Progenitor cell of endocrine pancreas (in vitro differentiated cells): Measurements from ENCODE around the gene ABLIM2. TPM values are rescaled to one million over a fixed set of nuclear protein-coding genes. Genes with fewer than 3 reads are reported as not detected.

Source experiments
- DNase-seq: peaks from one replicate; pipeline ENCODE4 v3.0.0; 2021; ENCODE audit warnings: low spot score; ENCODE audit not compliant: unreplicated experiment
- H3K27ac Mint-ChIP-seq: 2 replicates; pipeline ENCODE4 v1.8.0; 2021; ENCODE audit warnings: mild to moderate bottlenecking, moderate library complexity, mixed read lengths
- H3K27me3 Mint-ChIP-seq: 2 replicates; pipeline ENCODE4 v1.8.0; 2021; ENCODE audit warnings: mixed read lengths
- H3K36me3 Mint-ChIP-seq: 2 replicates; pipeline ENCODE4 v1.8.0; 2022; ENCODE audit warnings: mixed read lengths; ENCODE audit not compliant: insufficient read depth
- H3K4me1 Mint-ChIP-seq: 2 replicates; pipeline ENCODE4 v1.8.0; 2021; ENCODE audit warnings: low read depth, mixed read lengths
- H3K4me3 Mint-ChIP-seq: 2 replicates; pipeline ENCODE4 v1.8.0; 2021; ENCODE audit warnings: low read depth, mild to moderate bottlenecking, moderate library complexity, mixed read lengths
- H3K9me3 Mint-ChIP-seq: 2 replicates; pipeline ENCODE4 v1.8.0; 2021; ENCODE audit warnings: low read depth, mixed read lengths
- total RNA-seq: library from RNA; stranded (reverse); gene quantifications from 2 replicates; pipeline ENCODE4 v1.2.1, GENCODE V29; 2021
- TF ChIP-seq, protein P1 (sequence below): fragments of 200-600 bp; sonication (generic); IDR thresholded peaks from one replicate; pipeline ENCODE4 v1.5.0; 2021; ENCODE audit warnings: antibody characterized with exemption, mild to moderate bottlenecking; ENCODE audit not compliant: unreplicated experiment

Gene ABLIM2
- total RNA-seq, 1 donor from 2014 or later, result 5.7 TPM

DNA sequence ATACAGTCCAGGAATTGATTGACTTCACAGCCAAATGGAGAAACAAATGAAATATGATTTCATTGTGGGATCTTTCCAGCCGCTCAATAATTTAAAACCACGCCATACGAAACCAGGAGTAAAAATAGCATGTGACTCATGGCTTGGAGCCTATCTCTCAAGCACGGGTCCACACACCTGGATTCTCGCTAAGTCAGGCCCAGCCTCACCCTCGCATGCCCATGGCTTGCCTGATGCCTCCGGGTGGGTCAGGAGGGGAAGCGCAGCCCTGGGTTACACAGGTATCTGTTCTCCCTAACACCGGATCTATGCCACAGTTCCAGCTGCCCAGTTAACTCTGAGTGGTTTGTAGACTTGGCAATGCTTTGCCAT is 5.6 kb upstream of the ABLIM2 start:
- Mint-ChIP-seq H3K9me3 (no peaks in the 10 kb centered on the region), H3K27ac (no peak overlapping the region), H3K36me3 (no peaks in the 10 kb centered on the region), H3K4me3 (no peak overlapping the region), H3K27me3 (peaks cover 28% of the 10 kb centered on the region), H3K4me1 (peaks cover 8% of the 10 kb centered on the region)
- TF ChIP-seq, protein P1, sequence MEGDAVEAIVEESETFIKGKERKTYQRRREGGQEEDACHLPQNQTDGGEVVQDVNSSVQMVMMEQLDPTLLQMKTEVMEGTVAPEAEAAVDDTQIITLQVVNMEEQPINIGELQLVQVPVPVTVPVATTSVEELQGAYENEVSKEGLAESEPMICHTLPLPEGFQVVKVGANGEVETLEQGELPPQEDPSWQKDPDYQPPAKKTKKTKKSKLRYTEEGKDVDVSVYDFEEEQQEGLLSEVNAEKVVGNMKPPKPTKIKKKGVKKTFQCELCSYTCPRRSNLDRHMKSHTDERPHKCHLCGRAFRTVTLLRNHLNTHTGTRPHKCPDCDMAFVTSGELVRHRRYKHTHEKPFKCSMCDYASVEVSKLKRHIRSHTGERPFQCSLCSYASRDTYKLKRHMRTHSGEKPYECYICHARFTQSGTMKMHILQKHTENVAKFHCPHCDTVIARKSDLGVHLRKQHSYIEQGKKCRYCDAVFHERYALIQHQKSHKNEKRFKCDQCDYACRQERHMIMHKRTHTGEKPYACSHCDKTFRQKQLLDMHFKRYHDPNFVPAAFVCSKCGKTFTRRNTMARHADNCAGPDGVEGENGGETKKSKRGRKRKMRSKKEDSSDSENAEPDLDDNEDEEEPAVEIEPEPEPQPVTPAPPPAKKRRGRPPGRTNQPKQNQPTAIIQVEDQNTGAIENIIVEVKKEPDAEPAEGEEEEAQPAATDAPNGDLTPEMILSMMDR, result no peak
- DNase-seq, result no peak

DNA sequence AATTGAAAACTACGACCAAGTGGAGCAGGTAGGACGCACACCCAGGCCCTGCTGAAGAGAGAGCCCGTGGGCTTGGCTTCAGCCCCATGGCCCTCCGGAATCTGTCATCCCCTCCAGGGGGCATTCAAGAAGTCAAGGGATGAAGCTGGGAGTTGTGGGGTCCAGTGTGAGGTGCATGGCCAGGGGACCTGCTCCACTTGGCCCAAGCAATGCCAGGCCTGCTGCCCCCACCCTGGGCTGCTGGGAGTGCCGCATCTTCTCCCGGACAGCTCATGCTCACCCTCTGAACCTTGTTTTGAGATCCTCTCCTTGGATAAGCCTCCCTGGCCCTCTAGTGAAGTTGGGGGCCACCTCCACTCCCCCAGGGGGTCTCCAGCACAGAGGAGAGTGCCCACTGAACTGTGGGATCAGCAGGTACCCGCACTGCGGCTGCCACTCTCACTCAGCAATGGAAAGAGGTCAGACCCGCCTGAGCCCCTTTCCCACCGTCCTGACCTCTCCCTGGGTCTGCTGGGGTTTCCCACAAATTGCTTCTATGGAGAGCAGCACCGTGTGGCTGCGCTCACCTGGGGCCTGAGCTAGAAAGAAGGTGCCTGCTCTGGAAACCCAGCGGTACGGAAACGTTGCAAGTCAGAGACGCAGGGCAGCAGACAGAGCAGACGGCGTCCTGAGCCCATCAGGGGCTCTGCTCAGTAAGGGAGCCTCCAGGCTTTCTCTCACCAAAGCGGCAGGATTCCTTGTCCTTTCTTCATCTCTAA is 5.0 kb upstream of the ABLIM2 start:
- peaks cover 32% of the 10 kb centered on the region for H3K27me3 Mint-ChIP-seq
- peaks cover 11% of the 10 kb centered on the region for H3K4me1 Mint-ChIP-seq
- TF ChIP-seq, protein P1, result no peak
- no peaks in the 10 kb centered on the region for H3K9me3 Mint-ChIP-seq
- no peak for DNase-seq
- no peak overlapping the region for H3K27ac Mint-ChIP-seq
- H3K36me3 Mint-ChIP-seq, result no peaks in the 10 kb centered on the region
- H3K4me3 Mint-ChIP-seq, result no peak overlapping the region

DNA sequence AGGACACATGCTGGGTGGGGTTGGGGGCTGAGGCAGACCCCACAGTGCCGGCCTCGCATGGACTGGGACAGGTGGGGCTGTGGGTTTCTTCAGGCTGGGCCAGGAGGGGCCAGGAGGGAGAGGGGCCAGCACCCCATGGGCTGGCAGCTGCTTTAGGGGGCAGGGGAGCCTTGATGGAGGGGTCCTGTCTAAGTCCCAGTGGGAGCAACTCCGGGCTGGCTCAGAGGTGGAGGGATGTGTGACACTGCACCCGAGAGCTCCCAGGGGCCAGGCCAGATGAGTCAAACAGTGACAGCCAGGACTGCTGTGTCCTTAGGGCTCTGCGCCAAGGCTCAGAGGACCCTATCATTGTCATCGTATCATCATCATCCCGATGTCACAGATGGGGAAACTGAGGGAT is 4.4 kb upstream of the ABLIM2 start:
- DNase-seq, result no peak
- peaks cover 32% of the 10 kb centered on the region for H3K27me3 Mint-ChIP-seq
- no peaks in the 10 kb centered on the region for H3K9me3 Mint-ChIP-seq
- H3K27ac Mint-ChIP-seq, result no peak overlapping the region
- peaks cover 11% of the 10 kb centered on the region for H3K4me1 Mint-ChIP-seq
- no peak overlapping the region for H3K4me3 Mint-ChIP-seq
- TF ChIP-seq, protein P1, result no peak
- no peaks in the 10 kb centered on the region for H3K36me3 Mint-ChIP-seq

DNA sequence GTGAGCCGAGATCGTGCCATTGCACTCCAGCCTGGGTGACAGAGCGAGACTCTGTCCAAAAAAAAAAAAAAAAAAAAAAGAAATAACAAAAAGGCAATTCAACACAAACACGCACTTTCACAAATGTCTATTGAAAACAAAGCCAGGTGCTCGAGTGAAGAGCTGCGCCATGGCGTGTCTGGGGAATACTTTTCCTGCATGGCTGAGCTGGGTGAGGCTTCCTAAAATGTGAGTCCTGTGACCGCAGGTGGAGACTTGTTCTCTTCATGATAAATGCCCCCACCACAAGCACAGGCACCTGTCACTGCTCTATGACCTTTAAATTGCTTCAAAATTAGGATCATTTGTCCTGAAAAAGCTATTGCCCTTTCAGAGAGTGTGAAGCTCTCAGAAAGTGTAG is 4.0 kb upstream of the ABLIM2 start:
- H3K9me3 Mint-ChIP-seq, result no peaks in the 10 kb centered on the region
- no peak overlapping the region for H3K27ac Mint-ChIP-seq
- peaks cover 33% of the 10 kb centered on the region for H3K27me3 Mint-ChIP-seq

DNA sequence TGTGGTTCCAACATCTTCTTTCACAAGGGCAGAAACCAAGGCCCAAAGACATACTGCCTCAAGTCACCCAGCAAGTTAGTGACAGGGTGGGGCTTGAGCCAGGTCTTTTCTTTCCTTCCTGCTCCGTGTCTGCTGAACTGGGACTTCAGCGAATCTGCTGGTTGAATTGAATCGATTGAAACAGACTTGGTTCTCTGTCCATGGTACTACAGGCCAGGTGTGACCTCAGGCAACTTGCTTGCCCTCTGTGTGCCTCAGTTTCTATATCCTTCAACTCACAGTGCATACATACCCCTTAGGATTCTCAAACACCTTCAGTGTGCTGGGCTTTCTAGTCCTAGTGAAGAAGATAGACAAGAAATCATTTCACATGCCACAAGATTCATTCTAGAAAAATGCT is 2.0 kb upstream of the ABLIM2 start:
- Mint-ChIP-seq H3K27me3 (peaks cover 46% of the 10 kb centered on the region), H3K27ac (no peak overlapping the region)

More for the DNA sequence above, 4.0 kb upstream of the ABLIM2 start:
- TF ChIP-seq, protein P1, result no peak
- no peaks in the 10 kb centered on the region for H3K36me3 Mint-ChIP-seq
- H3K4me1 Mint-ChIP-seq, result peaks cover 10% of the 10 kb centered on the region
- no peak overlapping the region for H3K4me3 Mint-ChIP-seq
- DNase-seq, result no peak

More for the DNA sequence above, 2.0 kb upstream of the ABLIM2 start:
- Mint-ChIP-seq H3K9me3 (no peaks in the 10 kb centered on the region), H3K4me3 (peak overlapping the region; percentile 41), H3K36me3 (no peaks in the 10 kb centered on the region), H3K4me1 (peaks cover 7% of the 10 kb centered on the region)
- TF ChIP-seq, protein P1, result no peak
- DNase-seq, result no peak
